Large intestine (tissue), 3 donors: ENCODE data around the gene KCTD15. TPM values are rescaled to one million over a fixed set of nuclear protein-coding genes. Genes with fewer than 3 reads are reported as not detected.
A peak's percentile ranks its signal among the peaks of the same experiment; 100 is the strongest.

Experiments used
- DNase-seq, 2 donors: peaks; one replicate each; pipeline versions ENCODE4 v3.0.0 to v3.0.0-alpha.2; 2013
- H3K27ac ChIP-seq: one replicate; pipeline ENCODE4 v1.5.1; 2013; ENCODE audit warnings: low read length
- H3K27me3 ChIP-seq: 2 replicates; pipeline ENCODE4 v1.6.1; 2013; ENCODE audit warnings: low read length; ENCODE audit not compliant: control insufficient read depth, insufficient read depth
- H3K36me3 ChIP-seq: 2 replicates; pipeline ENCODE4 v1.6.1; 2013; ENCODE audit warnings: low read length; ENCODE audit not compliant: control insufficient read depth, insufficient read depth
- H3K4me1 ChIP-seq: one replicate; pipeline ENCODE4 v1.6.1; 2013; ENCODE audit warnings: low read length; ENCODE audit not compliant: control insufficient read depth, insufficient read depth
- H3K4me3 ChIP-seq: one replicate; pipeline ENCODE4 v1.5.1; 2013; ENCODE audit warnings: low read length
- H3K9me3 ChIP-seq: one replicate; pipeline ENCODE4 v1.6.1; 2013; ENCODE audit warnings: mild to moderate bottlenecking, low read depth, low read length, moderate library complexity; ENCODE audit not compliant: control insufficient read depth
- WGBS: methylation state at CpG from one replicate; pipeline ENCODE4 v1.1.5; 2013; ENCODE audit warnings: low lambda C conversion rate; ENCODE audit not compliant: insufficient coverage; 5-methylcytosine and 5-hydroxymethylcytosine counted together
- polyA plus RNA-seq: library from polyadenylated mRNA; unstranded; fragments of 120-200 nt; gene quantifications from one replicate; pipeline ENCODE4 v1.2.1, GENCODE V29; 2013

Gene KCTD15
- polyA plus RNA-seq, 1 donor: 28.1 TPM

- H3K36me3 ChIP-seq: no peaks in the 10 kb centered on the region
- no CpG with 5 or more reads among the region's 7 CpGs for WGBS
- DNase-seq: no peak
Measured at GRCh38 chr19:33754361-33754760, 42.3 kb upstream of the KCTD15 start.

GRCh38 chr19:33755099-33756035 lies 41.3 kb upstream of the KCTD15 start:
- Histone ChIP-seq H3K4me1 (no peaks in the 10 kb centered on the region), H3K9me3 (no peaks in the 10 kb centered on the region), H3K27me3 (peaks cover 8% of the 10 kb centered on the region), H3K4me3 (no peak overlapping the region), H3K36me3 (no peaks in the 10 kb centered on the region), H3K27ac (no peak overlapping the region)
- no CpG with 5 or more reads among the region's 26 CpGs for WGBS
- no peak for DNase-seq

More at GRCh38 chr19:33754361-33754760, 42.3 kb upstream of the KCTD15 start:
- H3K4me1 ChIP-seq: no peaks in the 10 kb centered on the region
- H3K27me3 ChIP-seq: peaks cover 8% of the 10 kb centered on the region
- no peaks in the 10 kb centered on the region for H3K9me3 ChIP-seq
- H3K4me3 ChIP-seq: no peak overlapping the region
- H3K27ac ChIP-seq: no peak overlapping the region

GRCh38 chr19:33756177-33756576 lies 40.5 kb upstream of the KCTD15 start:
- Histone ChIP-seq H3K4me1 (no peaks in the 10 kb centered on the region), H3K36me3 (no peaks in the 10 kb centered on the region), H3K9me3 (no peaks in the 10 kb centered on the region), H3K27me3 (peaks cover 8% of the 10 kb centered on the region), H3K27ac (no peak overlapping the region), H3K4me3 (no peak overlapping the region)
- no CpG with 5 or more reads among the region's 11 CpGs for WGBS
- no peak for DNase-seq

- H3K36me3 ChIP-seq: no peaks in the 10 kb centered on the region
- H3K27ac ChIP-seq: no peak overlapping the region
- peaks cover 8% of the 10 kb centered on the region for H3K27me3 ChIP-seq
- H3K4me3 ChIP-seq: no peak overlapping the region
- no peaks in the 10 kb centered on the region for H3K9me3 ChIP-seq
- no peaks in the 10 kb centered on the region for H3K4me1 ChIP-seq
- no CpG with 5 or more reads among the region's 12 CpGs for WGBS
- DNase-seq: peak in 1 of 2 donors; percentile 10
Measured at GRCh38 chr19:33758541-33759013, 38.1 kb upstream of the KCTD15 start.

GRCh38 chr19:33759356-33759755 lies 37.3 kb upstream of the KCTD15 start:
- Histone ChIP-seq H3K27ac (no peak overlapping the region), H3K4me3 (no peak overlapping the region), H3K27me3 (peaks cover 8% of the 10 kb centered on the region), H3K36me3 (no peaks in the 10 kb centered on the region), H3K4me1 (no peaks in the 10 kb centered on the region), H3K9me3 (no peaks in the 10 kb centered on the region)
- DNase-seq: no peak
- no CpG with 5 or more reads among the region's 7 CpGs for WGBS

- Histone ChIP-seq H3K9me3 (no peaks in the 10 kb centered on the region), H3K27me3 (no peaks in the 10 kb centered on the region), H3K27ac (no peak overlapping the region), H3K36me3 (no peaks in the 10 kb centered on the region), H3K4me3 (no peak overlapping the region), H3K4me1 (no peaks in the 10 kb centered on the region)
- no peak for DNase-seq
- no CpG with 5 or more reads among the region's 11 CpGs for WGBS
Measured at GRCh38 chr19:33763633-33764371, 32.9 kb upstream of the KCTD15 start.

- WGBS: no CpG with 5 or more reads among the region's 13 CpGs
- DNase-seq: no peak
Measured at GRCh38 chr19:33766623-33767022, 30.0 kb upstream of the KCTD15 start.

GRCh38 chr19:33767898-33768413 lies 28.7 kb upstream of the KCTD15 start:
- H3K27me3 ChIP-seq: no peaks in the 10 kb centered on the region
- H3K36me3 ChIP-seq: no peaks in the 10 kb centered on the region
- no CpG with 5 or more reads among the region's 9 CpGs for WGBS
- peaks cover 11% of the 10 kb centered on the region for H3K9me3 ChIP-seq
- H3K4me1 ChIP-seq: peaks cover 9% of the 10 kb centered on the region
- no peak overlapping the region for H3K27ac ChIP-seq
- H3K4me3 ChIP-seq: no peak overlapping the region
- DNase-seq: no peak

More at GRCh38 chr19:33766623-33767022, 30.0 kb upstream of the KCTD15 start:
- Histone ChIP-seq H3K27ac (no peak overlapping the region), H3K9me3 (no peaks in the 10 kb centered on the region), H3K27me3 (no peaks in the 10 kb centered on the region), H3K36me3 (no peaks in the 10 kb centered on the region), H3K4me1 (peaks cover 6% of the 10 kb centered on the region), H3K4me3 (no peak overlapping the region)

- Histone ChIP-seq H3K4me1 (peaks cover 19% of the 10 kb centered on the region), H3K9me3 (peaks cover 11% of the 10 kb centered on the region), H3K27me3 (no peaks in the 10 kb centered on the region), H3K4me3 (no peak overlapping the region), H3K27ac (no peak overlapping the region), H3K36me3 (no peaks in the 10 kb centered on the region)
- no peak for DNase-seq
- WGBS: 64% methylated on average over 3 of the region's 6 CpGs
Measured at GRCh38 chr19:33769208-33769607, 27.5 kb upstream of the KCTD15 start.

- H3K4me1 ChIP-seq: peaks cover 28% of the 10 kb centered on the region
- WGBS: 100% methylated on average over 1 of the region's 8 CpGs
- no peaks in the 10 kb centered on the region for H3K36me3 ChIP-seq
- no peak for DNase-seq
- no peak overlapping the region for H3K4me3 ChIP-seq
- peaks cover 11% of the 10 kb centered on the region for H3K9me3 ChIP-seq
- no peak overlapping the region for H3K27ac ChIP-seq
- no peaks in the 10 kb centered on the region for H3K27me3 ChIP-seq
Measured at GRCh38 chr19:33770107-33770506, 26.6 kb upstream of the KCTD15 start.
